Trophoblast cell (in vitro differentiated cells and primary cell): Measurements from ENCODE around the gene MBNL3.

ENCODE experiments used
- DNase-seq, 2 donors: peaks; one replicate each; pipeline ENCODE4 v3.0.0-alpha.2; 2016
- H2AFZ ChIP-seq: 2 replicates; pipeline ENCODE4 v1.6.1; 2013; ENCODE audit warnings: low read length, moderate library complexity, mild to moderate bottlenecking; ENCODE audit not compliant: insufficient read depth, poor library complexity
- H2AK5ac ChIP-seq: 2 replicates; pipeline ENCODE4 v1.6.1; 2013; ENCODE audit warnings: mild to moderate bottlenecking, low read length
- H2BK120ac ChIP-seq: 2 replicates; pipeline ENCODE4 v1.6.1; 2013; ENCODE audit warnings: low read length, mild to moderate bottlenecking, moderate library complexity; ENCODE audit not compliant: insufficient read depth, poor library complexity
- H2BK12ac ChIP-seq: 2 replicates; pipeline ENCODE4 v1.6.1; 2013; ENCODE audit warnings: mild to moderate bottlenecking, low read length, moderate library complexity
- H2BK5ac ChIP-seq: 2 replicates; pipeline ENCODE4 v1.6.1; 2013; ENCODE audit warnings: low read length, low read depth, moderate library complexity, mild to moderate bottlenecking; ENCODE audit not compliant: poor library complexity
- H3K14ac ChIP-seq: 2 replicates; pipeline ENCODE4 v1.6.1; 2013; ENCODE audit warnings: mild to moderate bottlenecking, low read length
- H3K18ac ChIP-seq: 2 replicates; pipeline ENCODE4 v1.6.1; 2013; ENCODE audit warnings: mild to moderate bottlenecking, low read length
- H3K23ac ChIP-seq: 2 replicates; pipeline ENCODE4 v1.6.1; 2013; ENCODE audit warnings: low read length
- H3K27ac ChIP-seq: 2 replicates; pipeline ENCODE4 v1.5.1; 2013; ENCODE audit warnings: low read depth, mild to moderate bottlenecking, inconsistent platforms, low read length, moderate library complexity
- H3K27me3 ChIP-seq: 2 replicates; pipeline ENCODE4 v1.6.1; 2013; ENCODE audit warnings: inconsistent platforms, mild to moderate bottlenecking, low read length, moderate library complexity; ENCODE audit not compliant: insufficient read depth
- H3K36me3 ChIP-seq, 2 experiments: 1 replicate in 1 of 2; 2 replicates in 1 of 2; pipeline ENCODE4 v1.6.1; 2013; ENCODE audit warnings: low read length in 2 of 2, mild to moderate bottlenecking in 2 of 2, moderate library complexity in 1 of 2; ENCODE audit not compliant: insufficient read depth in 2 of 2, control insufficient read depth in 1 of 2
- H3K4ac ChIP-seq: 2 replicates; pipeline ENCODE4 v1.6.1; 2013; ENCODE audit warnings: low read depth, mild to moderate bottlenecking, low read length, moderate library complexity
- H3K4me1 ChIP-seq, 2 experiments: 1 replicate in 1 of 2; 2 replicates in 1 of 2; pipeline ENCODE4 v1.6.1; 2013; ENCODE audit warnings: low read length in 2 of 2, mild to moderate bottlenecking in 2 of 2, moderate library complexity in 1 of 2; ENCODE audit not compliant: insufficient read depth in 2 of 2, control insufficient read depth in 1 of 2
- H3K4me2 ChIP-seq: 2 replicates; pipeline ENCODE4 v1.6.1; 2013; ENCODE audit warnings: inconsistent platforms, mild to moderate bottlenecking, low read length, moderate library complexity
- H3K4me3 ChIP-seq: 2 replicates; pipeline ENCODE4 v1.5.1; 2013; ENCODE audit warnings: mild to moderate bottlenecking, low read depth, low read length, inconsistent platforms
- H3K79me1 ChIP-seq: one replicate; pipeline ENCODE4 v1.6.1; 2013; ENCODE audit warnings: low read length
- H3K79me2 ChIP-seq: 2 replicates; pipeline ENCODE4 v1.6.1; 2013; ENCODE audit warnings: low read length, mild to moderate bottlenecking; ENCODE audit not compliant: control insufficient read depth, insufficient read depth, poor library complexity
- H3K9ac ChIP-seq: 2 replicates; pipeline ENCODE4 v1.6.1; 2013; ENCODE audit warnings: mild to moderate bottlenecking, low read length
- H3K9me3 ChIP-seq: 2 replicates; pipeline ENCODE4 v1.6.1; 2013; ENCODE audit warnings: low read depth, mild to moderate bottlenecking, control low read depth, inconsistent platforms, low read length; ENCODE audit not compliant: insufficient read depth
- H4K12ac ChIP-seq: 2 replicates; pipeline ENCODE4 v1.6.1; 2013; ENCODE audit warnings: low read depth, mild to moderate bottlenecking, low read length, moderate library complexity
- H4K8ac ChIP-seq: 2 replicates; pipeline ENCODE4 v1.6.1; 2013; ENCODE audit warnings: low read depth, mild to moderate bottlenecking, low read length, moderate library complexity
- H4K91ac ChIP-seq: one replicate; pipeline ENCODE4 v1.6.1; 2013; ENCODE audit warnings: low read depth, mild to moderate bottlenecking, low read length, moderate library complexity
- WGBS: extraction: QIAGEN DNeasy Blood & Tissue Kit; methylation state at CpG from one replicate; pipeline ENCODE4 v1.1.7; 2013; ENCODE audit warnings: missing lambda C conversion rate; ENCODE audit not compliant: insufficient read length, insufficient coverage; ENCODE audit errors: extremely low coverage; 5-methylcytosine and 5-hydroxymethylcytosine counted together

The MBNL3 gene

GRCh38 chrX:132409780-132410556, 78.9 kb downstream of the MBNL3 start:
- no peak overlapping the region for H3K23ac ChIP-seq
- no peak overlapping the region for H3K27ac ChIP-seq
- no peak overlapping the region for H2BK12ac ChIP-seq
- H4K8ac ChIP-seq: no peak overlapping the region
- no peak overlapping the region for H4K12ac ChIP-seq
- H3K79me1 ChIP-seq: no peaks in the 10 kb centered on the region
- no peaks in the 10 kb centered on the region for H3K79me2 ChIP-seq
- H3K9ac ChIP-seq: no peak overlapping the region
- H3K14ac ChIP-seq: no peak overlapping the region
- H3K18ac ChIP-seq: no peak overlapping the region
- H2AK5ac ChIP-seq: no peak overlapping the region
- H3K4ac ChIP-seq: no peak overlapping the region
- H4K91ac ChIP-seq: no peak overlapping the region
- no peak overlapping the region for H2BK5ac ChIP-seq
- no peaks in the 10 kb centered on the region for H3K9me3 ChIP-seq
- no peak overlapping the region for H2AFZ ChIP-seq
- peaks cover 0 to 1% of the 10 kb centered on the region in 2 experiments for H3K36me3 ChIP-seq
- H2BK120ac ChIP-seq: no peak overlapping the region
- no peak overlapping the region for H3K4me2 ChIP-seq
- no CpG with 5 or more reads among the region's 5 CpGs for WGBS
- H3K4me3 ChIP-seq: no peak overlapping the region
- no peak for DNase-seq
- H3K4me1 ChIP-seq: peaks cover 0 to 4% of the 10 kb centered on the region in 2 experiments
- no peaks in the 10 kb centered on the region for H3K27me3 ChIP-seq

GRCh38 chrX:132407691-132408090, 81.1 kb downstream of the MBNL3 start:
- no peak overlapping the region for H4K91ac ChIP-seq
- no peaks in the 10 kb centered on the region for H3K79me1 ChIP-seq
- no peak overlapping the region for H4K12ac ChIP-seq
- no peak overlapping the region for H2BK12ac ChIP-seq
- no peak overlapping the region for H3K27ac ChIP-seq
- no peak overlapping the region for H3K4me2 ChIP-seq
- no peak overlapping the region for H3K4ac ChIP-seq
- H2BK5ac ChIP-seq: no peak overlapping the region
- H3K9me3 ChIP-seq: no peaks in the 10 kb centered on the region
- H4K8ac ChIP-seq: no peak overlapping the region
- no peak overlapping the region for H3K18ac ChIP-seq
- no peak overlapping the region for H3K9ac ChIP-seq
- no peaks in the 10 kb centered on the region for H3K4me1 ChIP-seq
- no peak overlapping the region for H2AK5ac ChIP-seq
- DNase-seq: no peak
- H3K23ac ChIP-seq: no peak overlapping the region
- no peak overlapping the region for H3K14ac ChIP-seq
- H3K27me3 ChIP-seq: no peaks in the 10 kb centered on the region
- H3K36me3 ChIP-seq: peaks cover 0 to 1% of the 10 kb centered on the region in 2 experiments
- no peak overlapping the region for H3K4me3 ChIP-seq
- no peaks in the 10 kb centered on the region for H3K79me2 ChIP-seq
- H2AFZ ChIP-seq: no peak overlapping the region
- WGBS: no CpG with 5 or more reads among the region's 1 CpG
- no peak overlapping the region for H2BK120ac ChIP-seq

- Histone ChIP-seq H3K79me1 (no peaks in the 10 kb centered on the region), H2BK120ac (no peak overlapping the region), H3K14ac (no peak overlapping the region), H3K27ac (no peak overlapping the region), H4K91ac (no peak overlapping the region), H3K23ac (no peak overlapping the region), H2AK5ac (no peak overlapping the region), H3K4ac (no peak overlapping the region), H3K18ac (no peak overlapping the region), H3K4me3 (no peak overlapping the region), H4K8ac (no peak overlapping the region), H2AFZ (no peak overlapping the region), H4K12ac (no peak overlapping the region), H3K9ac (no peak overlapping the region), H3K36me3 (peaks cover 0 to 1% of the 10 kb centered on the region in 2 experiments), H3K9me3 (no peaks in the 10 kb centered on the region), H3K27me3 (no peaks in the 10 kb centered on the region), H3K4me1 (no peaks in the 10 kb centered on the region), H2BK12ac (no peak overlapping the region), H2BK5ac (no peak overlapping the region), H3K4me2 (no peak overlapping the region), H3K79me2 (no peaks in the 10 kb centered on the region)
- WGBS: no CpG with 5 or more reads among the region's 9 CpGs
- no peak for DNase-seq
Observed at GRCh38 chrX:132406106-132406505, 82.7 kb downstream of the MBNL3 start.

- DNase-seq: peak; percentile 19 to 57
- no peaks in the 10 kb centered on the region for H3K79me1 ChIP-seq
- no peak overlapping the region for H3K14ac ChIP-seq
- H3K4ac ChIP-seq: no peak overlapping the region
- no peak overlapping the region for H3K23ac ChIP-seq
- H3K4me3 ChIP-seq: no peak overlapping the region
- no peaks in the 10 kb centered on the region for H3K4me1 ChIP-seq
- no peak overlapping the region for H4K8ac ChIP-seq
- no peak overlapping the region for H3K27ac ChIP-seq
- no peaks in the 10 kb centered on the region for H3K9me3 ChIP-seq
- H3K9ac ChIP-seq: no peak overlapping the region
- H3K18ac ChIP-seq: no peak overlapping the region
- no peaks in the 10 kb centered on the region for H3K79me2 ChIP-seq
- H2AFZ ChIP-seq: no peak overlapping the region
- H2BK12ac ChIP-seq: no peak overlapping the region
- H3K27me3 ChIP-seq: no peaks in the 10 kb centered on the region
- H4K91ac ChIP-seq: no peak overlapping the region
- H4K12ac ChIP-seq: no peak overlapping the region
- H2BK5ac ChIP-seq: no peak overlapping the region
- WGBS: no CpG with 5 or more reads among the region's 5 CpGs
- H2AK5ac ChIP-seq: no peak overlapping the region
- no peak overlapping the region for H3K4me2 ChIP-seq
- peaks cover 0 to 1% of the 10 kb centered on the region in 2 experiments for H3K36me3 ChIP-seq
- no peak overlapping the region for H2BK120ac ChIP-seq
Observed at GRCh38 chrX:132404266-132404665, 84.6 kb downstream of the MBNL3 start.
